GM15510 (cell line): Measurements from ENCODE around the gene MRC1.

Source experiments
- POLR2A ChIP-seq: IDR thresholded peaks from 3 replicates; pipeline ENCODE4 v1.6.1; 2011; ENCODE audit warnings: borderline replicate concordance; ENCODE audit not compliant: insufficient read length; ENCODE audit errors: extremely low read depth

MRC1 gene

DNA sequence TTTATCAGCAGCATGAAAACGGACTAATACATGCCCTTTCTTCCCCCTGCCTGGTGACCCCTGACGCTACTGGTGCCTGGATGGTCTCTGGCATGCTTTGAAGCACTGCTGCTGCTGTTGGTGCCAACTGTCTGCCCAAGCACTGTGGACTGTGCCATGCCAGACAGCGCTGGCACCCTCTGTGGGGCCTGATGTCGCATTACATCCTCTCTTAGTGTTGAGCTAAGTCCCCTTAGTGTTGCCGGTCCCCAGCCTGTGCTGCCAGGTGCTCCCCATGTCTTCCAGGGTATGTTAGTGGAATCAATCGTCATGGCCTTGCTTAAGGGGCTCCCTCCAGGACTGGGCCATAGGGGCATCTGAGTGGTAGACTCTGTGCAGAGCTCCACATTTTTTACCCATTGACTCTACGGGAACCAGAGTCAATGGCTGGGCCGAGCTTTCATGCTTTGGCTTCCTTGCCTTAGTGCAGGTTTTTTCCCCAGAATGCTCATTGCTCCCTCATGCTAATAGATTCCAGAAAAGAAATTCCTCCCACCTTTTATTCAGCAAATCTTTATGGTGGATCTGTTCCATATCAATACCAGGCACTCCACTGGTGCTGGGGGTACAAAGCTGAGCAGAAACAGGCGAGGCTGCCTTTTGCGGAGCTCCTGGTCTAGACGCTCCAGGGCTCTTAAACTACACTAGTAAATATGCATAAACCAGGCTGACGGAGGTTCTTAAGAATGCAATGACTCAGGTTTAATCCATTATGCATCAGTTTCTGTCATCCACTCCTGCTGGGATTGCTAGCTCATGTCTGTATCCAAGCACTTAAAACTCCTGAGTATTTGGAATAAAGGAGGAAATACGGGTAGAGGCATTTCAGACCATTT is 21.8 kb upstream of the MRC1 start:
- no peak for TF ChIP-seq POLR2A

DNA sequence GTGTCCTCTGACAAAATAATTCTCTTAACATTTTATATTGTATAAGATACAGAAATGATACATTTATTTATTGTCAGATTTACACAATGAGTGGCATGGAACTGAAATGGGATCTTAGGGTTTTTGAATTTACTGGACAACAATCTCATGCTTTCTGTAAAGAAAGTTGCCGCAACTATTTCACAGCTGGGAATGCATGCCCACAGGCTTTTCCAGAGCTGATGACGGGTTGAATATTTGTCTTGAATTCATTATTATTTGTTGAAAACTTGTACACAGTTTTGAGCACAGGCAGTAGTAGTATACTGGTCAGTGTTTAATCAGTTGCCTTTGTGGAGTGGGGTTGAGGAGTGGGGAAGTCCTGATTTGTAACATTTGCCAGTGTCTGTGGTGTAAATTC is 20.5 kb upstream of the MRC1 start:
- TF ChIP-seq POLR2A, result no peak

DNA sequence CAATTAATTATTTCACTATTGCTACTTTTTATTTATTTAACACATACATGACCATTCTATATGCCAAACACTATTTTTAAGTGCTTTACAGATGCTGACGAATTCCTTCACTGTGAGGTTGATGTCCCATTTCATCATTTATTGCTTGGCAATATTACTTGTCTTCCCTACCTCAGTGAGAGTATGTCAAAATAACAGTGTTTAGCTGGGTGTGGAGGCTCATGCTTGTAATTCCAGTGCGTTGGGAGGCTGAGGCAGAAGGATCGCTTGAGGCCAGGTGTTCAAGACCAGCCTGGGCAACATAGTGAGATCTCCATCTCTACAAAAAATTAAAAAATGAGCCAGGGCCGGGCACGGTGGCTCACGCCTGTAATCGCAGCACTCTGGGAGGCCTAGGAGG is 19.8 kb upstream of the MRC1 start:
- no peak for TF ChIP-seq POLR2A

DNA sequence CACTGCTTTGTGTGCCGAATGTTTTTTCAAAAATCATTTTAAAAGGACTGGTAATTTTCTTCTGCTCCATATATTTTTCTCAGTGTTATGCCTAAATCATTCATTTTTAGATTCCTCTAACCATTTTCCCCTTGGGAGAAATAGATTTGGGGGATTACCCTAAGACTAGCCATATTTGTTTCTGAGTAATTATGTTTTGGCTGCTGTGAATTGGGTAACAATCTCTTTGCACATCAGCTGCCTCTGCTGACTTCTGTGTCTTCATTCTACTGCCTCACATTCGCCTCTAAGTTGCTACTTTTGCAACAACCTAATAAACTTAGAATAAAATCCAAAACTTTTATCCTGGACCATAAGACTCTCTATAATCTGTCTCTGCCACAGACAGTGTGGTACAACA is 18.5 kb upstream of the MRC1 start:
- no peak for TF ChIP-seq POLR2A

DNA sequence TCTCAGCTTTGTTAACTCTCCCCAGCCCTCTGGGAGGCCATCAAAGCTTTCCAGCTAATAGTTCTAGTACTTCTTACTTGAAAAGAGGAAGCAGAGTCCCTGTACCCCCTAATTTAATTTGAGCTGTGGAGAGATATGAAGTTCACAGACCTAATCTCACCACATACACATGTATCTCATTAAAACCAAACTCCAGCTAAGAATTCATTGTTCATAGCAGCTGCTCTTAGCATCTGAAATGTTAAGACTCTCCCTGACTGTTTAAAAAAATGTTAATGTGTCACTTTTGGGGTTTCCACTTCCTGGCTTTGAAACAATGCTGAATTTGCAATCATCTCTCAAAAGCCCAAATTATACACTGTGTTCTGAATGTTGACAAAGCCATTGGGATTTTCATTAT is 16.2 kb upstream of the MRC1 start:
- TF ChIP-seq POLR2A, result no peak

DNA sequence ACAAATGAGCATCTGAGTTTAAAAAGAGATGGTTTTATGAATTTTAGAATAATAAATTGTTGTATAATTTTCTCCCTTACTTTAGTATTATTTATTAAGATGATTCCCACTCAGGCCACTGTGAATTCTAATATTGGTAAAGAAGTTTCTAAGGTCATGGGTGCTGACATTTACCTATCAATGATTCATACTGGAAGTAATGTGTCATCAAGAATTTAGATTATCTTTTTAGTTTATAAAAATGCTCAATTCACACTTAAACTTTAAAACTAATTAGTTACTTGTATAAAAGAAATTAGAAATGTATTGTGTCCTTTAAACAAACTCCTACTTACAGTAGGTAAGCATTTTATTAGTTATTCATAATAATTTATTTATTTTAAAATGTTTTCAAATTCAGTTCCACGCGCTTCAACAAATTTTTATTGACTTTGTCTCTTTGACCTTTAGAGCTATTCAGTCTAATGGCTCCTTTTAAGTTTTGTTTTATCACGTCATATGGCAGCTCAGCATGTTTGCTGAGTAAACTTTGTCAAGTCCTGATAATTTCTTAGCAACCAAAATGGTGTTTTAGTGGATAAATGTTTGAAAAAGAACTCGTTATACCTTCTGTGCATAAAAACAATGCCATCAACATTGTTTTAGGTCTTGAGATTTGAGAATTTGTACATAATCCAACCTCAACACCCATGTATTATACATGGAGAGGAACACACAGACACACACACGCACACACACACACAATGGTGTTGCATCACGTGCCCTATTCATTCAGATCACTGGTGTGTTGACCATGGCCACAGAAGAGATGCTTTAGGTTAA is 15.1 kb upstream of the MRC1 start:
- no peak for TF ChIP-seq POLR2A

DNA sequence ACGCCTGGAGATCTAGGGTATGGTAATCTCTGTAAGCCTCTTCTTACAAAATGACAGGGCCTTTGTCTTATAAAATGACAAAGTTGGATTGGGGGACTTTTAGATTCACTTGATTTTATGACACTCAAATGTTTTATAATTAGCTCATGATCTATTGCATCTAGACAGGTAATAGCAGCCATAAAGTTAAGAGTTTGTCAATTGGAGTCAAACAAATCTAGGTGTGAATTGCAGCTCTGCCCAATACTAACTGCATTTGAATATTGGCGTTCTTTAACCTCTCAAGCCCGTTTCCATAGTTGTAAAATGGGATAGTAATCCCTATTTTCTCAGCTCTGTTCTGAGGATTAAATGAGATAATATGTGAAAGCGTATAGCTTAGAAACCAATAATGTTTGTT is 14.1 kb upstream of the MRC1 start:
- no peak for TF ChIP-seq POLR2A

DNA sequence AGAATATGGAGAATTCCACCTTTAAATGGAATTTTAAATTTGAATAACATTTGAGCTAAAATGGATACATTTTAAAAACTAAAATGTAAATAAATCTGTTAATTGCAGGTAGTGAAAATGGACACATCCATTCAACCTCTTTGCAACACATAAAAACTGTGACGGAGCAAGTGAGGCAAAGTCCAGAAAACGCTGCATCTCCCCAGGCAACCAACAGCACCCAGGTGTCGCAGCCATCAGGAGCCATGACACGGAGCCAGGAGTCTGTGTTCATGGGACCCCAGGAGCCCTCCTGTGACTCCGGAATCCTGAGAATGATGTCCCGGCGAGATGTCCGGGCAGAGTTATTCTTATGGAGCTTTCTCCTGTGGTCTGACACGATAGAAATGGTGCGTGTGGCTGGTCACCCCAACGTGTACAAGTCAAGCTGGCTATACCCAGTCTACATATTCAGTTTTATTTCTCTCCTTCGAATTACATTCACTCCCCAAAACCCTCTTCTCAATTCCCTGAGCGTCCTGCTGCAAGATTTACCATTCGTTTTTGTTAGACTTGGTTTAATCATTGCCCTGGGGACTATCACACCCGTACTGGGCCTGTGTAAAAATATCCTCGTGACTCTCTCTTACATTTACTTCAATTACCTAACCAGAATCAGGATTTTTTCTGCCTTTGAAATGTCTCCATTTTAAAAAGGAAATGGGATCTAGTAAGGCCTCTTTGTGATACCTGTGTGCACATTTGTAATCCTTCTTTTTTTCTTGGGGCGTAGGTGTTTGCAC is 13.1 kb upstream of the MRC1 start:
- TF ChIP-seq POLR2A, result no peak

DNA sequence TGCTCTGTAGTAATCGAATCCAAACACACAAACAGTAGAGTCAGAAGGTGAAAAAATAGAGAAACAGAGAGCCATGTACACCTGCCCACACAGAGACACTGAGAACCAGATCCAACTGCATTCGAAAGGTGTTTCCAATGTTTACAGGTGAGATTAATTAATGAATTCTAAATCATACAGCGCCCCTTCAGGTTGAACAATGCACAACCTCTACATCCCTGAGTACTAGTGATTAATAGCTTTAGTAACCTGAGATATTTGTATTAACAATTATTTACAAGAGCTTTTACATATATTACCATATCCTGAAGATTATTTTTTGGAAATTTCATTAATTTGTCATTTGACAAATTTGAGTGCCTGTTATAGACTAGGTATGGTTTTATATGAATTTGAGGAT is 7.6 kb upstream of the MRC1 start:
- no peak for TF ChIP-seq POLR2A

DNA sequence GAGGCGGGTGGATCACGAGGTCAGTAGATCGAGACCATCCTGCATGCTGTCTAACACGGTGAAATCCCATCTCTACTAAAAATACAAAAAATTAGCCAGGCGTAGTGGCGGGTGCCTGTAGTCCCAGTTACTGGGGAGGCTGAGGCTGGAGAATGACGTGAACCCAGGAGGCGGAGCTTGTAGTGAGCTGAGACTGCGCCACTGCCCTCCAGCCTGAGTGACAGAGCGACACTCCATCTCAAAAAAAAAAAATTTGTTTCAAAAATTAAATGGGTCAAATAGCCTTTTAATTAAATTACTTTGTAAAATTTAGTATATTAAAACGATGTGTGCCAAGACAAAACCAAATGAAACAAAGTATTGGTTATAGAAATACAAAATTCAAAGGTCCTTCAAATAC is 6.8 kb upstream of the MRC1 start:
- no peak for TF ChIP-seq POLR2A

DNA sequence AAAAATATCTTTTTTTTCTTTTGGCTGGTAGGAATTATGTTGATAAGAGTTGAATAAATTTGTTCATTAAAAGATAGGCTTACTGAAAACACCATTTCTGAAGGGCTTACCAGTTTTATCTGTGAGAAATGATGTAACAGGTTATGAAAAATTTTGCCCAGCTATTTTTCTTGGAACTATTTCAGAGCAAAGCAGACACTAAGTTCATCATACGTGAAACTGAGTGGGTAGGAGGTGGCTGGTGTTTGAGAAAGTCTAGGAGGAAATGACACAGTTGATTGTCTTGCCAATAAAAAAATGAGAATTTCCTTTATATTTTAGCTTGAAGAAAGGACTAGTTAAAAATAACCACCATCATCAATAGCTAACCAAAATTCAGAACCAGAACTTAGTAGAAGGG is 6.2 kb upstream of the MRC1 start:
- TF ChIP-seq POLR2A, result no peak

DNA sequence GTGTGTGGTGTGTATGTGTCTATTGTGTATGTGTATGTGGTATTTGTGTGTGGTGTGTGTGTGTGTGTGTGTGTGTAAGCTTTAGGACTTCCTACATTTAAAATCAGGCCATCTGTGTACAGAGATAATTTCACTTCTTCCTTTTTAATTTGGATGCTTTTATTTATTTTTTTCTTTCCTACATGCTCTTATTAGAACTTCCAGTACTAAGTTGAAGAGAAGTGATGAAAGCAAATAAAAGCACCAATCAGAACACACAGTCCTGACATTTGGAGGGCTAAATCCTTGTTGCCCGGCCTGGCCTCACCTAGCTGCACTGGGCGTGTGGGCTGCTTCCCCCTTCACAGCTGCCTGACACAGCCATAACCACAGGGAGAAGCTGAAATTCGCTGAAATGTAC is 3.8 kb upstream of the MRC1 start:
- TF ChIP-seq POLR2A, result no peak

DNA sequence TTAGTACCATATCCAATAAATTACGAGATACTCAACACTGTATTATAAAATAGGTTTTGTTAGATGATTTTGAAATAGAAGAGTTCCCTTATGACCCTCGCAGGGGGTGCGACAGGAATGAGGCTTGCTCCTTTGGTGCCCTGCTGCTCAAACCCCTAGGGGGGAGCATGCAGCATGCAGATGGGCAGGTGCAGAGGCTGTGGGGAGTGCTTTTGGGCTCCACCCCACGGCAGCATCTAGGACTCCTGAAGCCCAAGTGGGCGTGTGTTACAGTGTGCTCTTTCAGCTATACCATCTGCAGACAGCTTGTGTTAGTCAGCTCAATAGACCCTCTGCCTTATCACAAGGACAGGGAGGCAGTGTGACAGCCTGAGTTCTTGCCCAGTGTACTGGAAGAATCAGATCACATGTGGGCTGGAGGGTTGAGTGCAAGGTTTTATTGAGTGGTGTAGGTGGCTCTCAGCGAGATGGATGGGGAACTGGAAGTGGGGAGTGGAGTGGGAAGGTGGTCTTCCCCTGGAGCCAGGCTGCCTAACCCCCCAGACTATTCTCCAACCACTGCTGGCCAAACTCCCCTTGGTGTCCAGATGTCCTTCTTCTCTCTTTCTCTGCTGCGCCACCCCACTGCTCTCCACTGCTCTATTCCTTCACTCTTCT is 3.1 kb upstream of the MRC1 start:
- TF ChIP-seq POLR2A, result no peak

DNA sequence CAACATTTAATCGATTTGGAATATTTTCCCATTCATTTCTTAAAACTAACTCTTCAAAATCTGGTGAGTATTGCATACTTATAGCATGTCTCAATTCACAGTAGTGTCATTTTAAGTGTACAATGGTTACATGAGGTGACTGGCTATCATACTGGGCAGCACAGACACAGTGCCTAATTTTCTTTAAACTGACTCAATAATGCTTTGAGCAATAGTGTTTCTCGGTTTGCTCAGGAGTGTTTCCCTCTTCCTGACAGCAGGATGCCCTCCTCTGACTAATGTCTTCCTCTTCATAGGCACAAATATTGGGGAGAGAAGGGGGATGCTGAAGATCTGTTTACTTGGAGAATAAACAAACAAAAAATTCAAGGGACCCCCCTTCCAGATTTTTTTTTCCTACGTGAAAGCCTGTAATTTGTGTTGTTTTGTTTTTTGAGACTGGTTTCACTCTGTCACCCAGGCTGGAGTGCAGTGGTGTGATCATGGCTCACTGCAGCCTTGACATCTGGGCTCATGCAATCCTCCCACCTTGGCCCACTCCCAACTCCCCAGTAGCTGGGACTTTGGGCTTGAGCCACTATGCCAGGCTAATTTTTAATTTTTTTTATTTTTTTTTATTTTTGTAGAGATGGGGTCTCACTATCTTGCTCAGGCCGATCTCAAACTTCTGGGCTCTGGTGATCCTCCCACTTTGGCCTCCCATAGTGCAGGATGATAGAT is 2.2 kb downstream of the MRC1 start:
- no peak for TF ChIP-seq POLR2A
